Activated CD4-positive, CD25-positive, alpha-beta regulatory T cell treated with anti-CD3 and anti-CD28 coated beads, Interleukin-2, amount 50 U/mL, for 24 hours (primary cell): ENCODE measurements around the gene TBCCD1.
A peak's percentile ranks its signal among the peaks of the same experiment; 100 is the strongest.
"Not testable (repeated sequence)": the region's sequence is repeated elsewhere in the genome, so short reads cannot be mapped to it uniquely, and the experiment has no call there.

ENCODE experiments used
- ATAC-seq, 2 donors: fragments of 150-1000 bp; cut with Tn5 transposase; one replicate each; pipeline ENCODE4 v1.10.0; 2021; ENCODE audit warnings: mild to moderate bottlenecking in 1 of 2, moderate library complexity in 1 of 2

The TBCCD1 gene

GRCh38 chr3:186596568-186597287 is 29.6 kb upstream of the TBCCD1 start:
- ATAC-seq: no peak

DNA sequence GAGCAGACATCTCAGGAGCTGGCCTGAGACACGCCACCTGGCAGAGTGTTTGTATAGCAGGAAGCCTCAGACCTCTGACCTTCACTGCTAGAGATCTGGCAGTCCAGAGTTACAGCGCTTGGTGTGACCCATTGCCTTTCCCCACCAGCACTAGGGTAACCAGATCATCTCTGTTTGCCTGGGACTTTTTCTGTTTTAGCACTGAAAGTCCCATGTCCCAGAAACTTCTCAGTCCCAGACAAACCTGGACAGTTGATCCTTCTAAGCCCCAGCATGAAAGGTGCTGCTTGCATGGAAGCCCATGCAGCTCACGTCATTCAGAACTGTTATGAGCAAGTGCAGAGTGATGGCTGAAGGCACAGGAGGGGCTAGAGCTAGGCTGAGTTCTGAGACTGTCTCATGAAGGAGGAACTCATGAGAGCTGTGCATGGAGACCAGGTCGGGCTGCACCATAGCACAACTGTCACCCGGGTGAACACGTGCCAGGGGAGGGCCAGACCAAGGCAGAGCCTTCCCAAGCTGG is 27.5 kb upstream of the TBCCD1 start:
- no peak for ATAC-seq

GRCh38 chr3:186593862-186594261 is 26.7 kb upstream of the TBCCD1 start:
- ATAC-seq: no peak

DNA sequence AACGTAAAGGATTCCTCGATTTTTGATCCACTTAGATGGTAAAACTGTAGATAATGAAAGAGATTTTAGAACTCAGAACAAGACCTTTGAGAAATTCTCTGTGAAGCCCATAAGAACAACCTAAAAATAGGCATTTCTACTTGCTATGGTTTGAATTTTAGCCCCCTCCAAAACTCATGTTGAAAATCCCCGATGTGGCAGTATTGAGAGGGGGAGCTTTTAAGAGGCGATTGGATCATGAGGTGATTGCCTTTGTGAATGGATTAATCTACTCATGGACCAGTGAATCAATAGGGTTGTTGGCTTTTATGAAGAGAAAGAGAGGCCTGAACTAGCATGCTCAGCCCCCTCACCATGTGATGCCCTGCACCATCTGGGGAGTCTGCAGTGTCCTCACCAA is 25.5 kb upstream of the TBCCD1 start:
- ATAC-seq: no peak

- ATAC-seq: no peak
Observed at GRCh38 chr3:186590580-186591295, 23.6 kb upstream of the TBCCD1 start.

DNA sequence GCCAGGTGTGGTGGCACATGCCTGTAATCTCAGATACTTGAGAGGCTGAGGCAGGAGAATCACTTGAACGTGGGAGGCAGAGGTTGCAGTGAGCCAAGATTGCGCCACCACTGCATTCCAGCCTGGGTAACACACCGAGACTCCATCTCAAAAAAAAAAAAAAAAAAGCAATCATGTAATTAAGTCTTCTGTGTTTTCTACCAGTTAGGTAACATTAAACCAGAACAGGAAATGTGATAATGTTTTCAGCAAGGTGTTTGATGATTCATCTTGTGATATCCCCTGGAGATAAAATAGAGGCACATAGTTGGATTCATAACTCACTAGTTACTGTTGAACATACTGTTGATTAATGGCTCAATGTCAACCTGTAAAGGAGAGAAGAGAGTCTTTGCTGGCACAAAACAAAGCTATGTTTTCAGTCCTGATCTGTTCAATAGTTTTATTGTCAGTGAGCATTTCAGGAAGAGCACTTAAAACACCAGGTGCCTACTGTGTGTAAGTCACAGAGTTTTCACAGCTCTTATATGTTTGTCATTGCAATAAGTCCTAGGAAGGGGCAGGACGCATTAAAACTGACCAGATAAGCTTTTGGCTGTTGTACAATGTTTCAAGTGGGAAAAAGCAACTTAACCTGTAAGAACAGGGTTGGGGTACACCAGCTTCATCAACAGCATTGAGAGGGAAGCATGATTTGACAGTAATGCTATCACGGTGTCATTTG is 22.9 kb upstream of the TBCCD1 start:
- ATAC-seq: peak; percentile 85 to 91

DNA sequence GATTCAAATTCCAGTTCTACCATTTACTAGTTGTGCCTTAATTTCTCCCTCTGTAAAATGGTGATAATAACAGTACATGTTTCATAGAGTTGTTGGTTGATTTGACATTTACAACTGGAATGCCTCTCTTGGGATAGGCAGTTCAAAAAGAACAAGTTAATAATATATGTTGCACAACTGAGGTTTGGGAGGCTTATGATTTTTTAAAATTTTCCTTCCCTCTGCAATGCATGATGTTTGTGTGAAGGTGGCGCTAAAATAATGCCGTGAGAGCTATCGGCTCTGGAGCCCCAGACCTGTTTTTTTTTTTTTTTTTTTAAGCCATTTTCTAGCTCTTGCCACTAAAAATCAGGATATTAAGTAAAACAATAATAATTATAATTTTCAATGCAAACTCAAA is 22.0 kb upstream of the TBCCD1 start:
- no peak for ATAC-seq

DNA sequence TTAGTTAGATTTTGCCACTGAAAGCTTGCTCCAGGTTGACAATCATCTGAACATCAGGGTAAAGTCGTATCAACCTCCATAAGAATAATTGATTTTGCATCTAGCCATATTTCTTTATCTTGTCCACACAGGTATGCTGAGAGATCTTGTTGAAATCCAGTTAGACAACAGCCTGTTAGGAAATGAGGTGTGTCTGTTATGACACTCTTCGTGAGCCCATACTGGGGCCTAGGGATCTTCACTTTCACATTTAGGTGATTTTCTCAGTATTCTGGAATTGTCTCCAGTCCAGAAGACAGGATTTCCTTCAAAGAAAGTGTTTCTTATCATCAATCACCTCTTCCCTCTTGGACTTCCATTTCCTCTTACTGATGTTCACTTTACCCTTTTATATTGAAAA is 21.5 kb upstream of the TBCCD1 start:
- ATAC-seq: no peak

DNA sequence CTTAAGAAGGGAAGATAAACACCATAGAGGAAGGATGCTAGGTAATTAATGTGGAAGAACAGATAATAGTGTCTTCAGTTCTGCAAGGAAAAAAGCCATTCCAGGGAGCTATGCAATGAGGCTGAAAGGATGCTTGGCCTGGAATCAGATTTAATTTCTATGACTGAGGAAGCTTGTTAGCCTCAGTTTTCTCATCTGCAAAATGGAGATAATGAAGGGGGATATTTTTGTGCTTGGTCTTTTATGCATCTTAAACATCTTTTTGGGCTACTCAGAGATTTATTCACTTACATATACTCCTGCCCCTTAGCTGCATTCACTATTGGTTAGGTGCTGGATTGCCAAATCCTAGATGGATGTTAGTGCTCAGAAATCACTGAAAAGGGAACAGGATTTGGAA is 20.0 kb upstream of the TBCCD1 start:
- ATAC-seq: no peak

GRCh38 chr3:186586245-186586644 is 19.1 kb upstream of the TBCCD1 start:
- ATAC-seq: not testable (repeated sequence)

GRCh38 chr3:186583831-186584230 is 16.7 kb upstream of the TBCCD1 start:
- peak in 1 of 2 donors; percentile 63 for ATAC-seq

DNA sequence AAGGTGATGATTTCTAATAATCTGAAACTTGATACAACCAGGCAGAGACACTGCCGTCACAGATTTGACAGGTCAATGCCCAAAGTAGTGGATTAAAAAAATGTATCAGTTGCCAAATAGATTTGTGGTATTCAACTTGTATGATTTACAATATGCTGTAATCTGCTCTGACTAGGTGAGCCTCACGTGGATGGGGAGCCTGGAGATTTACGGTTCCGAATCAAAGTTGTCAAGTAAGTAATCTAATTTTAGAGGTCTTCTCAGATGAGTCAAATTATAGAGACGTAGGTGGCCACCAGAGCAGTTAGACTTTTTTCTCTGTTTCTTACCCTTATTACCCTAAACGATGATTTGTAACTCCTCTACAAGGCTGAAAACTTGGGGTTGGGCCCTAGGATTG is 15.4 kb upstream of the TBCCD1 start:
- no peak for ATAC-seq

- no peak for ATAC-seq
Observed at GRCh38 chr3:186580785-186581184, 13.6 kb upstream of the TBCCD1 start.

GRCh38 chr3:186577521-186577920 is 10.4 kb upstream of the TBCCD1 start:
- no peak for ATAC-seq

- ATAC-seq: no peak
Observed at GRCh38 chr3:186571644-186572013, 4.5 kb upstream of the TBCCD1 start.

DNA sequence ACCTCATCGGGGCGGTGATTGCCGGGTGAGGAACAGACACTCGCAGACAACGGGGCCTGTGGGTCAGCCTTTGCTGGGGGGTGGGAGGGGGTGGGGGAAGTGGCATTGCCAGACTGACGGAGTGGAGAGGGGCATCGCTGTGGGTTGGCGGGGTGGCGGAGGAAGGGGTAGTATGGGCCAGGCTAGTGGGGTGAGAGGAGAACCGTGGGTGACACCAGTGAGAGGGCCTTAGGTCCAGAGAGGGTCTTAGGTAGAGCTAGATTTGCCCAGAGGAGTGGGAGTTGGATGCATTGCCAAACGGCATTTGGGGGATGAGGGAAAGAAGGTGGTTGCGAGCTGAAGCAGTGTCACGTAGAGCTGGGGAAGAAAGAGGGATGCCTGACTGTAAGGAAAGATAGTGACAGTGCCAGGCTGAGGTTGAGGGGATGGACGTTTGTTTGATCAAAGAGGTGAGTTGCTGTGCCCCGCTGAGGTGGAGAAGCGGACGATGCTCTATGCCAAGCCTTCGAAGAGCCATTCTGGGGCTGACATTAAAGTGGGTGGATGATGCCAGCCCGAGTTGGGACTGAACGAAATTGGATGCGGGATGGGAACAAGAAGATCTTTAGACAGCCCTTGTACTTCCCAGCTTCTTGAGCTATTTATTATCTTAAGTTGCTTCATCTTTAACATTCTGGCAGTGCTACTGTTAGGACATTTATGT is 4.0 kb upstream of the TBCCD1 start:
- no peak for ATAC-seq

GRCh38 chr3:186570096-186570940 is 3.2 kb upstream of the TBCCD1 start, which contains the start of gene DNAJB11:
DNAJB11 (plus strand) TSS chr3:186570720; CDS start chr3:186570898, 178 bp downstream.
- ATAC-seq: peak; percentile 92

DNA sequence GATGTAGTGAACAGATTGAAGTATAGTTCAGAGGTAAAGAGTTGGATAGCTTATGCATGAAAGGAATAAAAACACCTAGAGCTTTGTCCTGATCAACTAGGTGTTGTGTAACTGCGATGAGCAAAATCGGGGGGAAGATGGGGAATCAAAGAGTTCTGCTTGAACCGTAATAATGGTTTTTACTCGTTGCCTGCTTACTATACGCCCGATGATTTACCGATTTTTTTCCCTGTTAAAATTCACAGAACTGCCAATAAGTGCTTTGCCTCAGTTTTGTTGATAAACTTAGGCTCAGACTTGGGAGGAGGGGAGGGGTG is 2.6 kb upstream of the TBCCD1 start:
- no peak for ATAC-seq

DNA sequence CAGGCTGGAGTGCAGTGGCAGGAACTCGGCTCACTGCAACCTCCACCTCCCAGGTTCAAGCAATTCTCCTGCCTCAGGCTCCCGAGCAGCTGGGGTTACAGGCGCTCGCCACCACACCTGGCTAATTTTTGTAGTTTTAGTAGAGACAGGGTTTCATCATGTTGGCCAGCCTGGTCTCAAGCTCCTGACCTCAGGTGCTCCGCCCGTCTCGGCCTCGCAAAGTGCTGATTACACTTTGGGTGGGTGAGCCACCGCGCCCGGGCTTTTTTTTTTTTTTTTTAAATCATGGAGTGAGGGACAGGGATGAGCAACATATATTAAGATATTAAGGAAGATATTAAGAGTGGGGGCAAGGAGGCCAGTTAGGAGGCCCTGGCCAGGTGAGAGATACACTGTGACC is 2.2 kb upstream of the TBCCD1 start:
- ATAC-seq: not testable (repeated sequence)

- ATAC-seq: no peak
Observed at GRCh38 chr3:186566772-186567071, 417 bp downstream of the TBCCD1 start.

GRCh38 chr3:186564586-186564985 is 2.6 kb downstream of the TBCCD1 start:
- ATAC-seq: no peak

DNA sequence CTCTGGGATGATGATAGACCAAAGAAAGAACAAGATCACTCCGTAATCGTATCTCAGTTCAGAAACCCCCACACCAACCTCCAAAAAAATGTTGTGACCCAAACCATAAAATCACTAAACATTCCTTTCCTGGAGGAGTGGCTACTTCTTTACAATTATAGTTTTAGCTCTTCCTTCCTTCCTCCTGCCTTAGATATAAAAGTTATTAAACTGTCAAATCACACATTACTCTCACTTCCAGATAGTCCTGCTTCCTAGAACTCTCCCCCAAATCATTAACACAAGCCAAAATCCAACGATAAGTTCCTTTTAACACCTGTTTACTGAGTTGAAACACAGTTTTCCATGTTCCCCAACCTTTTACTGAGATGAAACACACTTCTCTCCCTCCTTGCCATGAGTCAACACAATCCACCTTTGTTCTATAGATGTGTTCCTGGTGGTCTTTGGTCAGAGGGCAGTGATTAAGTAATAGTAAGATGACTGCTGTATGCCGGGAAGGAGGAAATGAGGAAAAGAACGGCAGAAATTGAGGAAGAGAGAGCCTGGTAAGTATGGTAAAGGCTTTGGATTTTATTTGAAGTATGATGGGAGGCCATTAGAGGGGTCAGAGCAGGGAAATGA is 14.6 kb downstream of the TBCCD1 start:
- no peak for ATAC-seq
